H9 (cell line): Measurements from ENCODE around the gene LRTM2. TPM values are rescaled to one million over a fixed set of nuclear protein-coding genes. Genes with fewer than 3 reads are reported as not detected.

Experiments used
- DNase-seq: peaks from one replicate; pipeline ENCODE4 v3.0.0-alpha.2; 2017
- H2AFZ ChIP-seq: one replicate; pipeline ENCODE4 v1.6.1; 2013; ENCODE audit warnings: mild to moderate bottlenecking, low read length, control low read depth, moderate library complexity
- H2AK5ac ChIP-seq: 2 replicates; pipeline ENCODE4 v1.6.1; 2013; ENCODE audit warnings: low read length, control low read depth, mixed read lengths; ENCODE audit not compliant: insufficient read length
- H2BK120ac ChIP-seq: one replicate; pipeline ENCODE4 v1.6.1; 2013; ENCODE audit warnings: low read depth, mild to moderate bottlenecking, low read length, control low read depth, inconsistent platforms; ENCODE audit not compliant: poor library complexity, severe bottlenecking
- H2BK12ac ChIP-seq: 2 replicates; pipeline ENCODE4 v1.6.1; 2013; ENCODE audit warnings: low read length, control low read depth, mixed read lengths, low read depth; ENCODE audit not compliant: insufficient read length
- H2BK15ac ChIP-seq: 2 replicates; pipeline ENCODE4 v1.6.1; 2013; ENCODE audit warnings: low read depth, low read length, control low read depth
- H2BK20ac ChIP-seq: one replicate; pipeline ENCODE4 v1.6.1; 2013; ENCODE audit warnings: low read depth, mild to moderate bottlenecking, low read length, control low read depth, inconsistent platforms; ENCODE audit not compliant: poor library complexity, severe bottlenecking
- H2BK5ac ChIP-seq: 2 replicates; pipeline ENCODE4 v1.6.1; 2013; ENCODE audit warnings: low read length, control low read depth, mixed read lengths; ENCODE audit not compliant: insufficient read length
- H3K14ac ChIP-seq: 2 replicates; pipeline ENCODE4 v1.6.1; 2013; ENCODE audit warnings: low read length, control low read depth; ENCODE audit not compliant: insufficient read depth
- H3K18ac ChIP-seq: 2 replicates; pipeline ENCODE4 v1.6.1; 2013; ENCODE audit warnings: low read depth, mild to moderate bottlenecking, mixed read lengths, low read length, control low read depth; ENCODE audit not compliant: insufficient read length
- H3K23ac ChIP-seq: 2 replicates; pipeline ENCODE4 v1.6.1; 2013; ENCODE audit warnings: low read length, control low read depth, mixed read lengths, low read depth; ENCODE audit not compliant: insufficient read length
- H3K23me2 ChIP-seq: 2 replicates; pipeline ENCODE4 v1.6.1; 2013; ENCODE audit warnings: low read depth, mild to moderate bottlenecking, mixed read lengths, low read length, control low read depth; ENCODE audit not compliant: insufficient read length, poor library complexity, severe bottlenecking
- H3K27ac ChIP-seq: 2 replicates; pipeline ENCODE4 v1.5.1; 2013; ENCODE audit warnings: low read length, control low read depth, mixed read lengths, low read depth; ENCODE audit not compliant: insufficient read length
- H3K27me3 ChIP-seq: 2 replicates; pipeline ENCODE4 v1.6.1; 2013; ENCODE audit warnings: low read length, control low read depth, inconsistent platforms; ENCODE audit not compliant: insufficient read depth
- H3K4ac ChIP-seq: 2 replicates; pipeline ENCODE4 v1.6.1; 2013; ENCODE audit warnings: low read depth, mild to moderate bottlenecking, control low read depth, inconsistent platforms, low read length, moderate library complexity
- H3K4me1 ChIP-seq: 2 replicates; pipeline ENCODE4 v1.6.1; 2013; ENCODE audit warnings: low read length, control low read depth, inconsistent platforms; ENCODE audit not compliant: insufficient read depth
- H3K4me2 ChIP-seq: 2 replicates; pipeline ENCODE4 v1.6.1; 2013; ENCODE audit warnings: low read length, control low read depth, mixed read lengths; ENCODE audit not compliant: insufficient read length, insufficient read depth
- H3K56ac ChIP-seq: 2 replicates; pipeline ENCODE4 v1.6.1; 2013; ENCODE audit warnings: low read depth, mild to moderate bottlenecking, mixed read lengths, low read length, control low read depth; ENCODE audit not compliant: insufficient read length
- H3K79me1 ChIP-seq: 2 replicates; pipeline ENCODE4 v1.6.1; 2013; ENCODE audit warnings: low read depth, mild to moderate bottlenecking, moderate library complexity, low read length, control low read depth, inconsistent platforms; ENCODE audit not compliant: insufficient read depth, poor library complexity, severe bottlenecking
- H3K79me2 ChIP-seq: 2 replicates; pipeline ENCODE4 v1.6.1; 2013; ENCODE audit warnings: low read length, control low read depth, inconsistent platforms; ENCODE audit not compliant: insufficient read depth
- H3K9ac ChIP-seq: 2 replicates; pipeline ENCODE4 v1.6.1; 2013; ENCODE audit warnings: low read length, control low read depth, mixed read lengths; ENCODE audit not compliant: insufficient read length; ENCODE audit errors: extremely low read depth
- H3K9me3 ChIP-seq: one replicate; pipeline ENCODE4 v1.6.1; 2013; ENCODE audit warnings: low read depth, low read length, inconsistent platforms; ENCODE audit not compliant: control insufficient read depth
- H3T11ph ChIP-seq: one replicate; pipeline ENCODE4 v1.6.1; 2013; ENCODE audit warnings: mild to moderate bottlenecking, low read length, control low read depth, inconsistent platforms
- H4K20me1 ChIP-seq: one replicate; pipeline ENCODE4 v1.6.1; 2013; ENCODE audit not compliant: control insufficient read depth, insufficient read length, insufficient read depth
- H4K5ac ChIP-seq: 2 replicates; pipeline ENCODE4 v1.6.1; 2013; ENCODE audit warnings: low read depth, mild to moderate bottlenecking, mixed read lengths, low read length, control low read depth; ENCODE audit not compliant: insufficient read length
- H4K8ac ChIP-seq: replicated peaks from 2 replicates; pipeline ENCODE4 v1.6.1; 2013; ENCODE audit warnings: low read length, control low read depth, mixed read lengths, low read depth; ENCODE audit not compliant: insufficient read length
- H4K91ac ChIP-seq: 2 replicates; pipeline ENCODE4 v1.6.1; 2013; ENCODE audit warnings: low read depth, mild to moderate bottlenecking, moderate library complexity, mixed read lengths, low read length, control low read depth; ENCODE audit not compliant: insufficient read length
- H3K27ac Mint-ChIP-seq, 3 experiments: 2 replicates in 2 of 3; 3 replicates in 1 of 3; pipeline ENCODE4 v1.8.0; 2020 to 2021; ENCODE audit warnings: mixed read lengths in 3 of 3, mild to moderate bottlenecking in 1 of 3, moderate library complexity in 1 of 3
- H3K27me3 Mint-ChIP-seq: 2 replicates; pipeline ENCODE4 v1.8.0; 2021; ENCODE audit warnings: low read depth, mild to moderate bottlenecking, moderate library complexity, mixed read lengths
- H3K36me3 Mint-ChIP-seq, 3 experiments: 2 replicates in 2 of 3; 3 replicates in 1 of 3; pipeline ENCODE4 v1.8.0; 2020 to 2021; ENCODE audit warnings: low read depth in 3 of 3, mixed read lengths in 3 of 3; ENCODE audit not compliant: insufficient read depth in 1 of 3
- H3K4me1 Mint-ChIP-seq, 2 experiments: 2 replicates each; pipeline ENCODE4 v1.8.0; 2020; ENCODE audit warnings: mixed read lengths in 2 of 2
- H3K4me3 Mint-ChIP-seq, 2 experiments: 2 replicates in 1 of 2; 3 replicates in 1 of 2; pipeline ENCODE4 v1.8.0; 2020 to 2021; ENCODE audit warnings: mild to moderate bottlenecking in 2 of 2, mixed read lengths in 2 of 2, moderate library complexity in 1 of 2
- H3K9me3 Mint-ChIP-seq, 2 experiments: 2 replicates in 1 of 2; 3 replicates in 1 of 2; pipeline ENCODE4 v1.8.0; 2020; ENCODE audit warnings: mild to moderate bottlenecking in 2 of 2, mixed read lengths in 2 of 2, moderate library complexity in 1 of 2
- WGBS: extraction: QIAGEN DNeasy Blood & Tissue Kit; methylation state at CpG from one replicate; pipeline ENCODE4 v1.1.7; 2013; ENCODE audit warnings: missing lambda C conversion rate, low lambda C conversion rate, mixed read lengths; ENCODE audit not compliant: insufficient read length; ENCODE audit errors: extremely low coverage; 5-methylcytosine and 5-hydroxymethylcytosine counted together
- total RNA-seq: library from RNA; stranded (reverse); gene quantifications from 2 replicates; pipeline ENCODE4 v1.2.1, GENCODE V29; 2021
- TF ChIP-seq, protein P1 (sequence below): fragments of 200-600 bp; sonication (generic); conservative IDR thresholded peaks from 3 replicates; pipeline ENCODE4 v1.8.0; 2021; ENCODE audit warnings: antibody characterized with exemption, mild to moderate bottlenecking

LRTM2 gene
- total RNA-seq, 1 experiment from 2014 or later = not detected

DNA sequence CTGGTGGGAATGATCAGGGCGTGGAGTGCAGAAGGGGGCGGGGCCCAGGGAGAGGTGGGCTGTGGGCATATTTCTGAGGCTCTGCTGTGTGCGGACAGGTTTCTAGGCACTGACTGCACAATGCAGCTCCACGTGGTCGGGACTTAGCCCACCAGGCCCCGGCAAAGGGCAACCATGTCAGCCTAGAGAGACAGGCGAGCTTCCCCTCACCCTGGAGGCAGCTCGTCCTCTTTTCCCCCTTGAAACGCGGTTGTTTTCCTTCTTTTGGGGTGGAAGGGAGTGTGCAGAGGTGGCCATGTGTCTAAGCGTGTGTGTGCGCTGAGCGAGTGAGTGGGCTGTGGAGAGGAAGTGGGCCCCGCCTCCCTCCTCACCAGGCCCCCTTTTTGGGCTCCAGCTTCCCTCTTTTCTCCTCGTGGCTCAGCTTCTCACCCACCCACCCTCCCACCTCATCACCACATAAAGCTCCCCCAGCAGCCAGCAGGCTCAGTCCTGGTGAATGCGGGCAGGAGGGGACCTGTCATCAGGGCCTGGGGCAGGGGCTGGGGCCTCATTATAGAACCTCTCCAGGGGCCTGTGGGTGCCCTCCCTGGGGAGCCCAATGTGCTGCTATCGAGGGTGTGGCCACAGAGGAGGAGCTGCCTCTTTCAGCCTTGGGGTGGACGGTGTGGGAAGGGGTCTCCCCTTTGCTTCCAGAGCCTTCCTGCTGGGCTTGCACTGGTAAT, 22.0 kb downstream of the LRTM2 start:
- Mint-ChIP-seq H3K27me3 (peaks cover 11% of the 10 kb centered on the region), H3K4me1 (peaks cover 27 to 51% of the 10 kb centered on the region in 2 experiments), H3K4me3 (no peak overlapping the region), H3K36me3 (no peaks in the 10 kb centered on the region), H3K27ac (peak overlapping the region in 2 of 3 experiments; percentile 73 to 90; a peak in 4 of 7 replicates), H3K9me3 (no peaks in the 10 kb centered on the region)
- peak; percentile 29 for DNase-seq
- no peak overlapping the region for H3K4ac ChIP-seq
- H3K27me3 ChIP-seq = no peaks in the 10 kb centered on the region
- H3K79me2 ChIP-seq = no peaks in the 10 kb centered on the region
- H3K56ac ChIP-seq = no peak overlapping the region
- H4K5ac ChIP-seq = no peak overlapping the region
- no peaks in the 10 kb centered on the region for H3K79me1 ChIP-seq
- H4K91ac ChIP-seq = no peak overlapping the region
- no CpG with 5 or more reads among the region's 18 CpGs for WGBS
- peaks cover 6% of the 10 kb centered on the region; the same call in 1 of the 2 replicates for H3K4me1 ChIP-seq
- H2BK12ac ChIP-seq = no peak overlapping the region
- no peak overlapping the region for H2AFZ ChIP-seq
- H3K27ac ChIP-seq = no peak overlapping the region
- no peak overlapping the region for H3K23ac ChIP-seq
- no peaks in the 10 kb centered on the region for H3K23me2 ChIP-seq
- no peak overlapping the region for H3K18ac ChIP-seq
- H2AK5ac ChIP-seq = no peak overlapping the region
- no peak overlapping the region for H2BK15ac ChIP-seq
- no peak overlapping the region for H3T11ph ChIP-seq
- no peak overlapping the region for H2BK20ac ChIP-seq
- no peak overlapping the region; the same call in 1 of the 2 replicates for H3K14ac ChIP-seq
- H4K8ac ChIP-seq = no peak overlapping the region
- no peak overlapping the region for H2BK5ac ChIP-seq
- no peak overlapping the region for H3K4me2 ChIP-seq
- H3K9ac ChIP-seq = no peak overlapping the region
- TF ChIP-seq, protein P1, sequence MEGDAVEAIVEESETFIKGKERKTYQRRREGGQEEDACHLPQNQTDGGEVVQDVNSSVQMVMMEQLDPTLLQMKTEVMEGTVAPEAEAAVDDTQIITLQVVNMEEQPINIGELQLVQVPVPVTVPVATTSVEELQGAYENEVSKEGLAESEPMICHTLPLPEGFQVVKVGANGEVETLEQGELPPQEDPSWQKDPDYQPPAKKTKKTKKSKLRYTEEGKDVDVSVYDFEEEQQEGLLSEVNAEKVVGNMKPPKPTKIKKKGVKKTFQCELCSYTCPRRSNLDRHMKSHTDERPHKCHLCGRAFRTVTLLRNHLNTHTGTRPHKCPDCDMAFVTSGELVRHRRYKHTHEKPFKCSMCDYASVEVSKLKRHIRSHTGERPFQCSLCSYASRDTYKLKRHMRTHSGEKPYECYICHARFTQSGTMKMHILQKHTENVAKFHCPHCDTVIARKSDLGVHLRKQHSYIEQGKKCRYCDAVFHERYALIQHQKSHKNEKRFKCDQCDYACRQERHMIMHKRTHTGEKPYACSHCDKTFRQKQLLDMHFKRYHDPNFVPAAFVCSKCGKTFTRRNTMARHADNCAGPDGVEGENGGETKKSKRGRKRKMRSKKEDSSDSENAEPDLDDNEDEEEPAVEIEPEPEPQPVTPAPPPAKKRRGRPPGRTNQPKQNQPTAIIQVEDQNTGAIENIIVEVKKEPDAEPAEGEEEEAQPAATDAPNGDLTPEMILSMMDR = no peak
- H3K9me3 ChIP-seq = no peaks in the 10 kb centered on the region
- no peak overlapping the region for H2BK120ac ChIP-seq
- H4K20me1 ChIP-seq = no peaks in the 10 kb centered on the region
